ENCODE measurements around the gene PTH1R.

GRCh38 chr3:46847744-46848143, 29.8 kb upstream of the PTH1R start:
- no peak for TF ChIP-seq POLR2AphosphoS5 (IDR thresholded peaks at IDR 0.05; ENCODE audit: low read depth, low read length)
- no peak for TF ChIP-seq POLR2A (IDR thresholded peaks at IDR 0.05; ENCODE audit: low read depth, low read length)
- TF ChIP-seq TAF1 (IDR thresholded peaks at IDR 0.05; ENCODE audit: low read depth, low read length): no peak
- TF ChIP-seq POU2F2 (IDR thresholded peaks at IDR 0.05; ENCODE audit: low read depth, low read length): no peak
- TF ChIP-seq SPI1 (IDR thresholded peaks at IDR 0.05; ENCODE audit: low read depth, low read length): no peak
- TF ChIP-seq PAX5 (IDR thresholded peaks at IDR 0.05; ENCODE audit: insufficient read depth, low read length, severe bottlenecking): no peak
